ENCODE results near the gene ATF7IP2.
"Not testable (repeated sequence)": the region's sequence is repeated elsewhere in the genome, so short reads cannot be mapped to it uniquely, and the experiment has no call there.

ATF7IP2 gene

DNA sequence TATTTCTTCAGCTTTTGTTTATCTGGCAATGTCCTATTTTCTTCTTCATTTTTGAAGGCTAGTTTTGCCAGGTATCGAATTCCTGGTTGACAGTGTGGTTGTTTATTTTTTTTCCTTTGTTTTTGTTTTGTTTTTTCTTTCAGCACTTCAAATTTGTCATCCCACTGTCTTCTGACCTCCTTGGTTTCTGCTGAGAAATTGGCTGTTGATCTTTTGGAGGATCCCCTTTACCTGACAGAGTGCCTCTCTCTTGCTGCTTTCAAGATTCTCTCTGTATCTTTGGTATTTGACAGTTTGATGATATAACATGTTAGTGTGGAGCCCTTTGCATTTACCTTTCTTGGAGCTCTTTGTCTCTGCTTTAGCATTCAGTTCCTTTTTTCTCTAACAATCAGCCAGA lies 9.6 kb upstream of the ATF7IP2 start:
- no peak for DNase-seq

DNA sequence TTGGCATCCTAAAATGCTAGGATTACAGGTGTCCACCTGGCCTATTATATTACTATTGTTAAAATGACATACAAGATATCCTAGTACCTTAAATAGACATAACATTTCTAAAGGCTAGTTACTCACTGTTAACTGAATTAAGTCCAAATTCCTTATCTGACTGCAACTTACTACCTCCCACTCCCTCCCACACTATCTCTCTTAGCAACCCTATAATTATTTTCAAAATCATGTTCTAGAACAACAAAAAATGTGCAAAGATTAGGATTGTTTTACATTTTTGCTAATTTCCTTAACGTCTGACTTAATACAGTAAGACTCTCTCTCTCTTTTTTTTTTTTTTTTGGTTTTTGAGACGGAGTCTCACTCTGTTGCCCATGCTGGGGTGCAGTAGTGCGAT lies 2.2 kb upstream of the ATF7IP2 start:
- no peak for DNase-seq

DNA sequence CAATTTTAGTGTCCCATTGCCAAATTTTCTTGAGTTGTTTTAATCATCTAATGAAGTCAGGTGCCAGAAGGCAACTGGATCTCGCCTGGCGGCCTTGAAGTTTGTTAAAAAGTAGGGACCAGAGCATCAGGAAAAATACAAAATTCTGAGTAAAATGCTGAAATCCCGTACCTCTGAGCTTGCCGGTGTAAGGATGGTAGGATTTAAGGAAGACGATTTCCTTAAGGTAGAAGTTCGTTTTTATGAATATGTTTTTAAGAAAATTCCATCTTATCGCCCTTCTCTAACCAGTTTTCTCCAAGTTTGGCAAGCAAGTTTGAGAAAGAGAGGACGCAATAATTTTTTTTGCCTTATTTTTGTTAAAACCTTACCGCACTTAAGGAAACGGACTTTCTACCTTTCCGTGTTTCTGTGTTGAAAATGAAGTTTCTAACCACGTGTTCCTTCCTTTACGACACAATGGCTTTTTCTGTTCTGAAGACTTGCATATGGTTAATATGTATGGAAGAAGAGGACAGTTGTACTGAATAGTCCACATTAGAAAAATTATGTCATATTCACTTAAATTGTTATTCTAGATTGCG lies 748 bp downstream of the ATF7IP2 start:
- DNase-seq, result no peak

DNA sequence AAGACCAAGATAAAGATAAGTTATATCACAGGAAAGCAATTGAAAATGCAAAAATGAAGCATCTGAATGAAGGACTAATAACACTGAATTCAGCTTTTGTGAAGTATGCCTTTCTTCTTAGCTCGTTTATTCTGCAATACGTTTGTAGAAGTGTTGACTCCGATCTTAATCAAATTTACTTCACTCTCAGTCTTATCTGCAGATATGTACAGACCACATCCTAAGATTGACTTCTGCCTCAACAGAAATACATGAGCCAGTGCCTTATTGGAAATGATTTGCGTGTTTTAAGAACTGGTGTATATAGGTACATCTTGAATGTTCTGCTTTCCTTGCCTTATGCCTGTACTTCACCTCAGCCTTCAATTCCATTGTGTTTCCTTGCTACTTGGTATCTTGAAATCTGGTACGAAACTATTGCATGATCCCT lies 1.3 kb downstream of the ATF7IP2 start:
- no peak for DNase-seq

DNA sequence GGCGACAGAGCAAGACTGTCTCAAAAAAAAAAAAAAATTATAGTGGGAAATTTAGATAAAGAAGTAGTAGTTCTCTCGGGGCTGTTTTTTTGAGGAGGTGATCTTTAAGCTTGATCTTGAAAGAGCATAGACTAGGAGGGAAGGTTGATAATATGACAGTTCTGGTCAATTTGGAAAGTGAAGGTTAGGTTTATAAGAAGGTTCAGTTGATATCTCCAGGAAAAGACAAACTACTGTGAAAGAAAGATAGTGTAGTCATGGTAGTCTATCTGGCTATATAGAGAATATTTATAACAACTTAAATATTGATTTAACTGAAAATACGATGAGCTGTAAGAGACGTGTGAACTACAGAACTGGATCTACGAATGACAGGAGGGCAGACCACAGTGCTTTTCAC lies 3.1 kb downstream of the ATF7IP2 start:
- DNase-seq, result no peak

DNA sequence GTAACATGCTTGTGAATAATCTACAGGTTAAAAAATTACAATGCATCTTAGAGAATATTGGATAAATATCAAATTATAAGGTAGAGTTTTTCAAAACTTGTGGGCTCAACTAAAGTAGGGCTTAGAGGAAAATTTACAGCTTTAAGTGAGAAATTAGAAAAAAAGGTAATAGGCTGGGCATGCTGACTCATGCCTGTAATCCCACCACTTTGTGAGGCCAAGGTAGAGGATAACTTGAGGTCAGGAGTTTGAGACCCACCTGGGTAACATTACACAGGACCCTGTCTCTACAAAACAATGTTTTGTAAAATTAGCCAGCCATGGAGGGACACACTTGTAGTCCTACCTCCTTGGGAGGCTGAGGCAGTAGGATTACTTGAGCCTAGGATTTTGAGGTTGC lies 4.5 kb downstream of the ATF7IP2 start:
- DNase-seq, result no peak

DNA sequence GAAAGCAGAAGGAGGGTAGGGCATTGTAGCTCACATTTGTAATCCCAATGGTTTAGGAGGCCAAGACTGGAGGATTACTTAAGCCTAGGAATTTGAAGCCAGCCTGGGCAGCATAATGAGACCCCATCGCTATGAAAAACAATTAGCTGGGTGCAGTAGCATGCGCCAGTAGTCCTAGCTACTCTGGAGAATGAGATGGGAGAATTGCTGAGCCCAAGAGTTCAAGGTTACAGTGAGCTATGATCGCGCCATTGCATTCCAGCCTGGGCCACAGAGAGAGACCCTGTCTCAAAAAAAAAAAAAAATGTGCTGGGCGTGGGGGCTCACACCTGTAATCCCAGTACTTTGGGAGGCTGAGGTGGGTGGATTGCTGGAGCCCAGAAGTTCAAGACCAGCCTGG lies 5.0 kb downstream of the ATF7IP2 start:
- no peak for DNase-seq

DNA sequence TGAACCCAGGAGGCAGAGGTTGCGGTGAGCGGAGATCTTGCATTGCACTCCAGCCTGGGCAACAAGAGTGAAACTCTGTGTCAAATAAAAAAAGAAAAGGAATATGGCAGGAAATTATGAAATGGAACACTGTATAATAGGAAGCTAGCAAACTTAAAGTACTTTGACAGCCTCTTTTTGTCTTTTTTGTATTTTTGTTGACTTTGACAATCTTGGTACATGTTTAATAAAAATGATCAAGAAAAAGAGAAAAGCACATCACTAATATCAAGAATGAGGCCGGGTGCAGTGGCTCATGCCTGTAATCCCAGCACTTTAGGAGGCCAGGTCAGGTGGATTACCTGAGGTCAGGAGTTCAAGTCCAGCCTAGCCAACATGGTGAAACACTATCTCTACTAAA lies 5.5 kb downstream of the ATF7IP2 start:
- no peak for DNase-seq

DNA sequence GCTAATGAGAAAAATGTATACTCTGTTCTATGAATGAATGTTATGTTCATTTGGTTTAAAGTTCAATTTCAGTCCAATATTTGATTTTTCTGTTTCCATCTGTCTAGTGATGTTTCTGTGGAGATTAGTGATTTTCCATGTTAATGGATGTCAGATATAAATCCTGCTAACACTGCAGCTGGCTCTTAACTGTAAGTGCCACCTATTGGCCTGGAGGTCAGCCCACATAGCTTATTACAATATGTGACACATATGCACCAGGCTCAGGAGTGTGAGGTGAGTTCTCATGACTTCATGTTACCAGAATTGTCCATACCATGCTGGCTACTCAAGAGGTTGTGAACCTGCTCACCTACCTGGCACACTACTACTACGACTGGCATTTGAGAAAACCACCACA lies 17.1 kb downstream of the ATF7IP2 start:
- no peak for DNase-seq

DNA sequence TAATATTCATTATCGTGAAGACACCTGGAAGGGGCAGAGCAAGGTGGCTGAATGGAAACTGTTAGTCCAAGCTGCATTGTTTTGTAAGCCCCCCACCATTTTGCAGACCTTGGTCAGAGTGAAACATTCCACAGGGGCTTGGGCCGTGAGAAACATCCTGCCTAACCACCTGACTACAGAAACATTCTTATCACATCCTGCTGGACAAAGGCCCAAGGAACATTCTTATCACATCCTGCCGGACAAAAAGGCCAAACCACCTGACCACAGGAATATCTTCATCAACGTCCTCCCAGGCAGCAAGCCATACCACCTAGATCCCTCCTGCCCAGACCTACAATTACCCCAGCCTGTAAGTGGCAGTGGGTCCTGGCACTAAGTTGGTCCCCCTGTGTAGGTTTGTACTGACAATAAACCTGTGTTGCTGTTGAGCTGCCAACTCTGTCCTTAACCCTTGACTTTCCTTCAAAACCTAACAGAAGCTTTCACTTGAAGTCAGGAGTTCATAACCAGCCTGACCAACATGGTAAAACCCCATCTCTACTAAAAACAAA lies 19.6 kb downstream of the ATF7IP2 start:
- DNase-seq, result no peak

DNA sequence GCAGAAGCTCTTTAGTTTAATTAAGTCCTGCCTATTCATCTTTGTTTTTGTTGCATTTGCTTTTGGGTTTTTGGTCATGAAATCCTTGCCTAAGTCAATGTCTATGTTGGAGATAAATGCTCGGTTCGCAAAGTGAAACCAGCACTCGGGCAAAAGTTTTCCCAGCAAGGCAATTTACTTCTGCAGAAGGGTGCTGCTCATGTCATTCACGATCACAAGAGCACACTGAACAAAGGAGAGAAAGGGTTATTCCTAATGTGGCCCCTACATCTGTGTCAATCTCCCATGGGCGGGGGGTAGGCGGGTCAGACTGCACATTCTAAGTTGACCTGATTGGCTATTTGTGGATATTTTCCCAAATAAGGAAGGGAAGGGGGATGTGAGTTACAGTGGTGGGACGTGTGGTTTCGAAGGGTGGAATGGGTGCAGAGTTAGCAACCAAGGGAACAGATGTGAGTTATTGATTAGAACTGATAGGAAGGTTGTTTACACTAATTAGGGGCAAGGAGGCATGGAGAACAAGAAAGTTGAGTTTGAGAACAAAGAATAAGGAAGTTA lies 23.0 kb downstream of the ATF7IP2 start:
- no peak for DNase-seq

DNA sequence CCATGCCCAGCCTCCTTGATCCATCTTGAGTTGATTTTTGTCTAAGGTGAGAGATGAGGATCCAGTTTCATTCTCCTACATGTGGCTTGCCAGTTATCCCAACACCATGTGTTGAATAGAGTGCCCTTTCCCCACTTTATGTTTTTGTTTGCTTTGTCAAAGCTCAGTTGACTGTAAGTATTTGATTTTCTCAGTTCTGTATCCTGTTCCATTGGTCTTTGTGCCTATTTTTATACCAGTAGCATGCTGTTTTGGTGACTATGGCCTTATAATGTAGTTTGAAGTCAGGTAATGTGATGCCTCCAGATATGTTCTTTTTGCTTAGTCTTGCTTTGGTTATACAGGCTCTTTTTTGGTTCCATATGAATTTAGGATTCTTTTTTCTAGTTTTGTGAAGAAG lies 23.9 kb downstream of the ATF7IP2 start:
- DNase-seq, result not testable (repeated sequence)

DNA sequence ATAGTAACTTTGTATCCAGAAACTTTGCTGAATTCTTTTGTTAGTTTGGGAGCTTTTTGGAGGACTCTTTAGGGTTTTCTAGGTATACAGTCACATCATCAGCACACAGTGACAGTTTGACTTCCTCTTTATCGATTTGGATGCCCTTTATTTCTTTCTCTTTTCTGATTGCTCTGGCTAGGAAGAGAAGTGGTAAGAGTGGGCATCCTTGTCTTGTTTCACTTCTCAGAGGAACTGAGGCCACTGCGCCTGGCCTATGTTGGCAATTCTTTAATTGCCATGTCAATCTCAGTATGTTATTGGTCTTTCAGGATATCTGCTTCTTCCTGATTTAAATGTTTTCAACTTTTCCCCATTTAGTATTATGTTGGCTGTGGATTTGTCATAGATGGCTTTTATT lies 24.6 kb downstream of the ATF7IP2 start:
- DNase-seq, result no peak

DNA sequence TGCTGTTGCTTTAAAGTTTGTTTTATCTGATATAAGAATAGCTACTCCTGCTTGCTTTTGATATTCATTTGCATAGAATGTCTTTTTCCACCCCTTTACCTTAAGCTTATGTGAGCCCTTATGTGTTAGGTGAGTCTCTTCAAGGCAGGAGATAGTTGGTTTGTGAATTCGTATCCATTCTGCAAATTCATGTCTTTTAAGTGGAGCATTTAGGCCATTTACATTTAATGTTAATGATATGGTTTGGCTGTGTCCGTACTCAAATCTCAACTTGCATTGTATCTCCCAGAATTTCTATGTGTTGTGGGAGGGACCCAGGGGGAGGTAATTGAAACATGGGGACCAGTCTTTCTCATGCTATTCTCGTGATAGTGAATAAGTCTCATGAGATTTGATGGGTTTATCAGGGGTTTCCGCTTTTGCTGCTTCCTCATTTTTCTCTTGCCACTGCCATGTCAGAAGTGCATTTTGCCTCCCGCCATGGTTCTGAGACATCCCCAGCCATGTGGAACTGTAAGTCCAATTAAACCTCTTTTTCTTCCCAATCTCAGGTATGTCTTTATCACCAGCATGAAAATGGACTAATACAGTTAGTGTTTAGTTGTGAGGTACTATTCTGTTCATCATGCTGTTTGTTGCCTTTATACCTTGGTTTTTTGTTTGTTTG lies 27.2 kb downstream of the ATF7IP2 start:
- no peak for DNase-seq

DNA sequence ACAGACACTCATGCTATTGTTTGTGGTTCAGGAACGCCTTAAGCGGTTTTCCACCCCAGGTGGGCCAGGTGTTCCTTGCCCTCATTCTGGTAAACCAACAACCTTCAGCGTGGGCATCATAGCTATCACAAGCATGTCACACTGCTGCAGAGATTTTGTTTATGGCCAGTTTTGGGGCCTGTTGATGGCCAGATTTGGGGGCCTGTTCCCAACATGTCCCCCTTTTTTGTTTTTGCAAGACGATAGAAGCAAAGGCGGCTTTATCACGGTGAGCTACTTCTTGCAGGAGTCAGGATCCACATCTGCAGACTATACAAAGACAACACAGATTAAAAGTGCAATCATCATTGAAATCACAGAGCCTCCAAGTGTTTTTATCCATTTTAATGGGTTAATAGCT lies 32.3 kb downstream of the ATF7IP2 start:
- DNase-seq, result not testable (repeated sequence)

DNA sequence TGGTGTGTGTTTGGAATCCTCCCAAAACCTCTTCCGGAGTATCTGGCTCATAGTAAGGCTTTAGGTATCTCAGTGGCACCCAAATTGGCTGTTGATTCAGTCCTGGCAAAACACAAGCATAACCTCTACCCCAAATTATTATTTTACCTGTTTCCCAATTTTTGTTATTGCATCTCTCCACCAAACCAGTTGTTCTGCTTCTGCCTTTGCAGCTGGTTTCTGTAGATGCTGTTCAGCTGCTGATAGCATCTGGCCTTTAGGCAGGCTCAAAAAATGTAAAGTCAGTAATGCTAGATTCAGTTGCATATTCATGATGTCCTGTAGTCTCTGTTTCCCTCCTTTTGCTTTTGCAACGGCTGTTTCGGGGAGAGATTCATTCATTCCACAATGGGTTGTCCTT lies 33.8 kb downstream of the ATF7IP2 start:
- no peak for DNase-seq

DNA sequence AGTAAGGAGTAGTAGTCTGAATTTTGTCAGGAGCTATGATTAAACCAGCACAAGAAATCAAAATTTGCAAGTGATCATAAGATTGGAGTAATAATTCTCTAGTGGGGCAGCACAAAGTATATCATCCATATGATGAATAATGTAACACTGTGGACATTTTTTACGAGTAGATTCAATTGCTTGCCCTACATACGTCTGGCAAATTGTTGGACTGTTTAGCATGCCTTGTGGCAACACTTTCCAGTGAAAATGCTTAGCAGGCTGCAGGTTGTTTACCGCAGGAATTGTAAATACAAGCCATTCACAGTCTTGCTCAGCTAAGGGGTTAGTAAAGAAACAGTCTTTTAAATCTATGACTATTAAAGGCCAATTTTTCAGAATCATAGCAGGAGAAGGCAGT lies 35.7 kb downstream of the ATF7IP2 start:
- DNase-seq, result no peak

DNA sequence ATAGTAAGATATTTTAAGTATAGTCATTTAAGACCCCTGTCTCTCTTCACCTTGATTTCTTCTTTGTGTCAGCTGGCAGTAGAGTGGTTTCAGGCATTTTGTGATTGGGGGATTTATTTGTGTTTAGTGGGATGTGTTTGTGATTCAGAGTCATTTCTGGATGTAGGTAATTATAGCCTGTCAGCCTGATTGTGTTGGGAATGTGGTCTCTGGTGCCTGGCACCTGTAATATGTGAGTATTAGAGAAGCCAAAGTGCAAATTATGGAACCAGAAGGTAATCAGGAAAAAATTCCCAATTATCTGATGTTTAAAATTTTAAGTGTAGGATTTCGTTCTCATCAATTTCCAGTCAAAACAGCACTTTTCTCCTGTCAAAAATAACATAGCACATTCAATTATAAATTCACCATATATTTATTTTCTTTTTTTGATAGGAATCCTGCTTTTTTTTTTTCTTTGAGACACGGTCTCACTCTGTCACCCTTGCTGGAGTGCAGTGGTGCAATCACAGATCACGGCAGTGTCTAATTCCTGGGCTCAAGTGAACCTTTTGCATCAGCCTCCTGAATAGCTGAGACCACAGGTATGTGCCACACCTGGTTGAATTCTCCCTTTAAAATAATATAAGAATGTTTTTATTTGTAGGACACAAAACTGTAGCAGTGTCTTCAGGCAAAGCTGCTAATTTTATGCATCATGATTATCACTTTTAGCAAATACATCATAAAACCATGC lies 42.7 kb downstream of the ATF7IP2 start:
- no peak for DNase-seq

DNA sequence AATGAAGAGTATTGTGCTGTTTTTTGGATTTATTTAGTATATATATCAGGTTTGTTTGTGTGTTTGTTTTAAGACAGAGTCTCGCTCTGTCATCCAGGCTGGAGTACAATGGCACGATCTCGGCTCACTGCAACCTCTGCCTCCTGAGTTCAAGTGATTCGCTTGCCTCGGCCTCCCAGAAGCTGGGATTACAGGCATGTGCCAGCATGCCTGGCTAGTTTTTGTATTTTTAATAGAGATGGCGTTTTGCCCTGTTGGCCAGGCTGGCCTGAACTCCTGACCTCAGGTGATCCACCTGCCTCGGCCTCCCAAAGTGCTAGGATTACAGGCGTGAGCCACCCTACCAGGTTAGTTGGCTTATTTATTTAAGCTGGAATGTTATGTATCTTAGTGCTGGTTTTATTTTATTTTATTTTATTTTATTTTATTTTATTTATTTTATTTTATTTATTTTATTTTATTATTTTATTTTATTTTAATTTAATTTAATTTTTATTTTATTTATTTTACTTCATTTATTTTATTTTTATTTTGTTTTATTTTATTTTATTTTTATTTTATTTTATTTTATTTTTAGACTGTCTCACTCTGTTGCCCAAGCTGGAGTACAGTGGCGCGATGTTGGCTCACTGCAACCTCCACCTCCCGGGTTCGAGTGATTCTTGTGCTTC lies 43.6 kb downstream of the ATF7IP2 start:
- not testable (repeated sequence) for DNase-seq

DNA sequence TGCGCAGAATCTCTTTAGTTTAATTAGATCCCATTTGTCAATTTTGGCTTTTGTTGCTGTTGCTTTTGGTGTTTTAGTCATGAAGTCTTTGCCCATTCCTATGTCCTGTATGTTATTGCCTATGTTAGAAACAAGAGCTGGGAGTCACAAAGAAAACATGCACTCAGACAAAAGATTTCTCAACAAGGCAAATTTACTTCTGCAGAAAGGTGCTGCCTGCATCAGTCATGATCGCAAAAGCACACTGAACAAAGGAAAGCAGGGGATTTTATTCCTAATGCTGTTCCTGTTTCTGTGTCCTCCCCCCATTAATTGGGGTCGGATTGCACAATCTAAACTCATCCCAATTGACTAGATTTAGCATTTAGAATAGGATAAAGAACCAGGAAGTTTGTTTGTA lies 55.9 kb downstream of the ATF7IP2 start:
- DNase-seq, result no peak

DNA sequence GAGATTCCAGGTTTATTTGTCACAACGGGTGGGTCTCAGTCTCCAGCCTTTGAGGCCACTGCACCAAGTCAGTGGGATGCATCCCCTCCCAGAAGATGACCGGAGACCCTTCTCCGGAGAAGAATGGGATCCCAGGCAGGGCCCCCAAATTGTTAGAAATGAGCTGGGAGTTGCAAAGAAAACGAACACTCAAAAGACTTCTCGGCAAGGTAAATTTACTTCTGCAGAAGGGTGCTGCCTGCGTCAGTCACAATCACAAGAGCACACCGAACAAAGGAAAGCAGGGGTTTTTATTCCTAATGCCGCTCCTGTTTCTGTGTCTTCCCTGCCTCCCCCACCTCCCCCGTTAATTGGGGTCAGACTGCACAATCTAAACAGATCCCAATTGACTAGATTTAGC lies 61.4 kb downstream of the ATF7IP2 start:
- DNase-seq, result no peak

DNA sequence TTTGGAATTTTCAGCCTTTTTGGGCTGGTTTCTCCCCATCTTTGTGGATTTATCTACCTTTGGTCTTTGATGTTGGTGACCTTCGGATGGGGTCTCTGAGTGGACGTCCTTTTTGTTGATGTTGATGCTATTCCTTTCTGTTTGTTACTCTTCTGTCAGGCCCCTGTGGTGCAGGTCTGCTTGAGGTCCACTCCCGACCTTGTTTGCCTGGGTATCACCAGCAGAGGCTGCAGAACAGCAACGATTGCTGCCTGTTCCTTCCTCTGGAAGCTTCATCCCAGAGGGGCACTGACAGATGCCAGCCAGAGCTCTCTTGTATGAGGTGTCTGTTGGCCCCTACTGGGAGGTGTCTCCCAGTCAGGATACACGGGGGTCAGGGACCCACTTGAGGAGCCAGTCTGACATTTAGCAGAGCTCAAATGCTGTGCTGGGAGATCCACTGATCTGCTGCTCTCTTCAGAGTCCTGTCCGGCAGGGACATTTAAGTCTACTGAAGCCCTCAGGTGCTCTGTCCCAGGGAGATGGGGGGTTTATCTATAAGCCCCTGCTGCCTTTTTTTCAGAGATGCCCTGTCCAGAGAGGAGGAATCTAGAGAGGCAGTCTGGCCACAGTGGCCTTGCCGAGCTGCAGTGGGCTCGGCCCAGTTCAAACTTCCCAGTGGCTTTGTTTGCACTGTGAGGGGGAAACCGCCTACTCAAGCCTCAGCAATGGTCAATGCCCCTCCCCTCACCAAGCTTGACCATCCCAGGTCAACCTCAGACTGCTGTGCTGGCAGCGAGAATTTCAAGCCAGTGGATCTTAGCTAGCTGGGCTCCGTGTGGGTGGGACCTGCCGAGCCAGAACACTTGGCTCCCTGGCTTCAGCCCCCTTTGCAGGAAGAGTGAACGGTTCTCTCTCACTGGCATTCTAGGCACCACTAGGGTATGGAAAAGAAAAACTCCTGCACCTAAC lies 66.6 kb downstream of the ATF7IP2 start:
- DNase-seq, result not testable (repeated sequence)

Measured in NCI-H146 (cell line).